ENCODE measurements around the gene SUPT3H. TPM values are rescaled to one million over a fixed set of nuclear protein-coding genes. Genes with fewer than 3 reads are reported as not detected.
A peak's percentile ranks its signal among the peaks of the same experiment; 100 is the strongest.

SUPT3H gene
- total RNA-seq, 3 donors from 2014 or later = 3.0 to 8.1 (median 3.5) TPM

GRCh38 chr6:45003387-45003786 is 374.3 kb downstream of the SUPT3H start:
- intact Hi-C loops (cut with DNase I, micrococcal nuclease) = no loop called here
- H3K4me3 ChIP-seq = no peak overlapping the region
- TF ChIP-seq CTCF (IDR thresholded peaks at IDR 0.05) = no peak
- H3K36me3 ChIP-seq (ENCODE audit: low read depth) = no peaks in the 10 kb centered on the region
- H3K9me3 ChIP-seq = no peaks in the 10 kb centered on the region
- no peak for DNase-seq
- no peaks in the 10 kb centered on the region for H3K4me1 ChIP-seq (ENCODE audit: low read depth)
- no peak for ATAC-seq

- no peak for DNase-seq
- Histone ChIP-seq H3K4me1 (ENCODE audit: low read depth) (no peaks in the 10 kb centered on the region), H3K4me3 (no peak overlapping the region), H3K36me3 (ENCODE audit: low read depth) (no peaks in the 10 kb centered on the region), H3K9me3 (no peaks in the 10 kb centered on the region)
- intact Hi-C loops (cut with DNase I, micrococcal nuclease) = no loop called here
- no peak for TF ChIP-seq CTCF (IDR thresholded peaks at IDR 0.05)
- ATAC-seq = no peak
Observed at GRCh38 chr6:45002390-45003105, 375.2 kb downstream of the SUPT3H start.

- H3K9me3 ChIP-seq = no peaks in the 10 kb centered on the region
- DNase-seq (no peak), ATAC-seq (peak; percentile 44)
- H3K4me1 ChIP-seq (ENCODE audit: low read depth) = no peaks in the 10 kb centered on the region
- no peak overlapping the region for H3K4me3 ChIP-seq
- intact Hi-C loops (cut with DNase I, micrococcal nuclease) = no loop called here
- TF ChIP-seq CTCF (IDR thresholded peaks at IDR 0.05) = no peak
- no peaks in the 10 kb centered on the region for H3K36me3 ChIP-seq (ENCODE audit: low read depth)
Observed at GRCh38 chr6:45001663-45002062, 376.1 kb downstream of the SUPT3H start.

- TF ChIP-seq CTCF (IDR thresholded peaks at IDR 0.05) = no peak
- DNase-seq = no peak
- ATAC-seq = no peak
- Histone ChIP-seq H3K4me3 (no peak overlapping the region), H3K36me3 (ENCODE audit: low read depth) (no peaks in the 10 kb centered on the region), H3K4me1 (ENCODE audit: low read depth) (no peaks in the 10 kb centered on the region), H3K9me3 (no peaks in the 10 kb centered on the region)
- intact Hi-C loops (cut with DNase I, micrococcal nuclease) = no loop called here
Observed at GRCh38 chr6:45000833-45001232, 376.9 kb downstream of the SUPT3H start.

- no peak for DNase-seq
- no peak for TF ChIP-seq CTCF (IDR thresholded peaks at IDR 0.05)
- Histone ChIP-seq H3K9me3 (no peaks in the 10 kb centered on the region), H3K4me1 (ENCODE audit: low read depth) (no peaks in the 10 kb centered on the region), H3K4me3 (no peak overlapping the region), H3K36me3 (ENCODE audit: low read depth) (no peaks in the 10 kb centered on the region)
- no peak for ATAC-seq
- intact Hi-C loops (cut with DNase I, micrococcal nuclease) = no loop called here
Observed at GRCh38 chr6:44999066-44999465, 378.7 kb downstream of the SUPT3H start.

Data from mucosa of descending colon (tissue), 3 donors.